Coronary artery (tissue), 2 donors: ENCODE data around the gene TTYH2.
A peak's percentile ranks its signal among the peaks of the same experiment; 100 is the strongest.

Source experiments
- DNase-seq: peaks from one replicate; pipeline ENCODE4 v3.0.0-alpha.2; 2017; ENCODE audit warnings: low spot score
- H3K27ac ChIP-seq, 2 donors: fragments of 200-600 bp; sonication (generic); one replicate each; pipeline ENCODE4 v1.5.1; 2016 to 2019
- H3K4me3 ChIP-seq: fragments of 200-600 bp; sonication (generic); 2 replicates; pipeline ENCODE4 v1.5.1; 2016; ENCODE audit warnings: mild to moderate bottlenecking, moderate library complexity
- CTCF ChIP-seq: fragments of 200-600 bp; sonication (generic); IDR thresholded peaks from one replicate; pipeline ENCODE4 v1.5.1; 2019; ENCODE audit warnings: antibody characterized with exemption

TTYH2 gene

GRCh38 chr17:74215342-74215727, 2.0 kb downstream of the TTYH2 start:
- no peak for TF ChIP-seq CTCF
- peak overlapping the region; percentile 78 for H3K4me3 ChIP-seq
- DNase-seq: no peak
- H3K27ac ChIP-seq: peak overlapping the region in 1 of 2 donors; percentile 87

- no peak for TF ChIP-seq CTCF
- Histone ChIP-seq H3K4me3 (no peak overlapping the region), H3K27ac (no peak overlapping the region)
- no peak for DNase-seq
These were observed 3.1 kb downstream of the TTYH2 start for GRCh38 chr17:74216505-74216904.

GRCh38 chr17:74217037-74217730, 3.8 kb downstream of the TTYH2 start:
- no peak overlapping the region for H3K27ac ChIP-seq
- no peak for DNase-seq
- no peak for TF ChIP-seq CTCF
- H3K4me3 ChIP-seq: no peak overlapping the region

DNA sequence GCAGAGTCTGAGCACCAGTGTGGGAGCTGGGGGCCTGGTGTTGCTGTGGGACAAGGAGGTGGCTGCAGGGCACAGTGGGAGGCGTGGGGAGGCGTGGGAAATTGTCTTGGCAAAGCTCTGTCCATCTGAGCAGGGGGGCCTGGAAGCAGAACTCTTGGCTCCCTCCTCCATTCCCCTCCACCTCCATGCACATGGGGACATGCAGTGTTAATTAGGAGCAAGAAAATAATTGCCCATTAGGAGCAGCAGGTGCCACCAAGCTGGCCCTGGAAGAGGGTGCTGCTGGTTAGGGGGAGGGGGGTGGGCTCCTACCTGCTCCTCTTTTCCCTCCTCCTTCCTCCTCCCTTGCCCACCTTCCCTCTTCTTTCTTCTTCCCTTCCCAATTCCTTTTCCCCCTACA, 4.5 kb downstream of the TTYH2 start:
- Histone ChIP-seq H3K4me3 (no peak overlapping the region), H3K27ac (no peak overlapping the region)
- no peak for TF ChIP-seq CTCF
- DNase-seq: no peak

DNA sequence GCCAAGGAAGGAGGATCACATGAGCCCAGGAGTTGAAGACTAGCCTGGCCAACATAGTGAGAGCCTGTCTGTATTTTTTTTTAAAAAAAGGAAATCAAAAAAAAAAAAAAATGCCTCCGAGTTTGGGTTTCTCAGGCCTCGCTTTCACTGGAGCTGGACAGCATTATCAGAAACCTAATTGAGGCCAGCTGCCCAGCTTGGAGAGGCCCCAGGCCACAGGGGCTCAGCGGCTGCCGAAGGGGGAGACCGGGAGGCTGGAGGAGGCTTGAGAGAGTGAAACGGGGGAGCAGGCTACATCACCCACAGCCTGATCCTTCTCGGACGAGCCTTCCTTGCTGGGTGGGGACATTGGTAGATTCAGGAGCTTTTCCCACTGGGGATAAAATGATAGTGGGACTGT, 5.1 kb downstream of the TTYH2 start:
- no peak overlapping the region for H3K4me3 ChIP-seq
- DNase-seq: no peak
- H3K27ac ChIP-seq: no peak overlapping the region
- no peak for TF ChIP-seq CTCF

- Histone ChIP-seq H3K27ac (no peak overlapping the region), H3K4me3 (no peak overlapping the region)
- TF ChIP-seq CTCF: no peak
- no peak for DNase-seq
These were observed 6.3 kb downstream of the TTYH2 start for GRCh38 chr17:74219576-74220133.

GRCh38 chr17:74220219-74220618, 6.8 kb downstream of the TTYH2 start:
- no peak for TF ChIP-seq CTCF
- Histone ChIP-seq H3K4me3 (no peak overlapping the region), H3K27ac (no peak overlapping the region)
- no peak for DNase-seq
